Epithelial cell of esophagus (primary cell): ENCODE measurements around the gene TCEAL7.
A peak's percentile ranks its signal among the peaks of the same experiment; 100 is the strongest.

Source experiments
- DNase-seq: peaks from one replicate; pipeline ENCODE4 v3.0.0; 2010; ENCODE audit warnings: low read depth
- H3K4me3 ChIP-seq: 2 replicates; pipeline ENCODE4 v1.5.1; 2011; ENCODE audit warnings: mild to moderate bottlenecking, low read length, control low read depth
- CTCF ChIP-seq: IDR thresholded peaks from 2 replicates; pipeline ENCODE4 v1.5.1; 2011; ENCODE audit warnings: low read depth, mild to moderate bottlenecking, low read length, control low read depth, inconsistent platforms; ENCODE audit not compliant: insufficient read depth; ENCODE audit errors: missing control alignments

The TCEAL7 gene

GRCh38 chrX:103330681-103331288, 746 bp downstream of the TCEAL7 start:
- no peak overlapping the region for H3K4me3 ChIP-seq

GRCh38 chrX:103338663-103339062, 8.6 kb downstream of the TCEAL7 start:
- no peak for TF ChIP-seq CTCF
- no peak overlapping the region for H3K4me3 ChIP-seq
- DNase-seq, result no peak

More at GRCh38 chrX:103330681-103331288, 746 bp downstream of the TCEAL7 start:
- no peak for TF ChIP-seq CTCF
- DNase-seq, result no peak

GRCh38 chrX:103343105-103343504, 13.1 kb downstream of the TCEAL7 start:
- peak; percentile 48 for DNase-seq
- no peak overlapping the region for H3K4me3 ChIP-seq
- peak; percentile 70 for TF ChIP-seq CTCF

DNA sequence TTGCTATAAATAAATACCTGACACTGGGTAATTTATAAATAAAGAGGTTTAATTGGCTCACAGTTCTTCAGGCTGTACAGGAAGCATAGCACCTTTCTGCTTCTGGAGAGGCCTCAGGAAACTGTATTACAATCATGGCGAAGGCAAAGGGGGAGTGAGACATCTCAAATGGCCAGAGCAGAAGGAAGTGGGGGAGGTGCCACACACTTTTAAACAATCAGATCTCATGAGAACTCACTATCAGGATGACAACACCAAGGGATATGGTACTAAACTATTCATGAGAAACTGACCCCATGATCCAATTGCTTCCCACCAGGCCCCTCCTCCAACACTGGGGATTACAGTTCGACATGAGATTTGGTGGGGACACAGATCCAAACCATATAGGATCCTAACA, 14.6 kb downstream of the TCEAL7 start:
- H3K4me3 ChIP-seq, result no peak overlapping the region
- no peak for DNase-seq
- no peak for TF ChIP-seq CTCF

GRCh38 chrX:103347682-103348397, 17.8 kb downstream of the TCEAL7 start:
- no peak for DNase-seq

GRCh38 chrX:103356130-103356798, 26.2 kb downstream of the TCEAL7 start, which contains the start of gene TCEAL9:
Gene TCEAL9, plus strand, starts transcription at chrX:103356506. Its CDS starts 1,179 bp downstream, at chrX:103357685.
- DNase-seq, result peak; percentile 52
- TF ChIP-seq CTCF, result no peak
- H3K4me3 ChIP-seq, result peak within 1 kb of the TSS; percentile 86

More at GRCh38 chrX:103347682-103348397, 17.8 kb downstream of the TCEAL7 start:
- no peak overlapping the region for H3K4me3 ChIP-seq
- TF ChIP-seq CTCF, result no peak
